Spleen (tissue), 11 donors: ENCODE measurements around the gene TRIM25. TPM values are rescaled to one million over a fixed set of nuclear protein-coding genes. Genes with fewer than 3 reads are reported as not detected.
A peak's percentile ranks its signal among the peaks of the same experiment; 100 is the strongest.

ENCODE experiments used
- DNase-seq: peaks from one replicate; pipeline ENCODE4 v3.0.0-alpha.2; 2020
- H3K27ac ChIP-seq, 8 donors: fragments of 200-600 bp; sonication (generic) in 7 of 8; 1 replicate in 4 of 8; 2 replicates in 4 of 8; pipeline versions ENCODE4 v1.5.0 to v1.8.0; 2016 to 2021; ENCODE audit warnings: inconsistent platforms in 4 of 8, mild to moderate bottlenecking in 4 of 8, moderate library complexity in 1 of 8
- H3K27me3 ChIP-seq, 7 donors: fragments of 200-600 bp; sonication (generic) in 6 of 7; replicated peaks in 1 of 7; 1 replicate in 4 of 7; 2 replicates in 3 of 7; pipeline versions ENCODE4 v1.5.0 to v1.8.0; 2016 to 2021; ENCODE audit warnings: inconsistent platforms in 3 of 7, mild to moderate bottlenecking in 1 of 7
- H3K36me3 ChIP-seq, 6 donors: fragments of 200-600 bp; sonication (generic) in 5 of 6; 1 replicate in 4 of 6; 2 replicates in 2 of 6; pipeline versions ENCODE4 v1.5.0 to v1.8.0; 2016 to 2021; ENCODE audit warnings: inconsistent platforms in 2 of 6
- H3K4me1 ChIP-seq, 6 donors: fragments of 200-600 bp; sonication (generic) in 5 of 6; 1 replicate in 3 of 6; 2 replicates in 3 of 6; pipeline versions ENCODE4 v1.5.0 to v1.8.0; 2016 to 2021; ENCODE audit warnings: inconsistent platforms in 3 of 6
- H3K4me3 ChIP-seq, 8 donors: fragments of 200-600 bp; sonication (generic) in 7 of 8; 1 replicate in 4 of 8; 2 replicates in 4 of 8; pipeline versions ENCODE4 v1.5.0 to v1.8.0; 2016 to 2021; ENCODE audit warnings: inconsistent platforms in 4 of 8, mild to moderate bottlenecking in 4 of 8, moderate library complexity in 2 of 8
- H3K9me3 ChIP-seq, 8 donors: fragments of 200-600 bp; sonication (generic) in 7 of 8; 1 replicate in 4 of 8; 2 replicates in 4 of 8; pipeline versions ENCODE4 v1.5.0 to v1.8.0; 2016 to 2021; ENCODE audit warnings: inconsistent platforms in 4 of 8
- POLR2A ChIP-seq, 3 donors: fragments of 450-650 bp; IDR thresholded peaks; one replicate each; pipeline ENCODE4 v1.5.1; 2017; ENCODE audit warnings: antibody characterized with exemption in 3 of 3, mild to moderate bottlenecking in 1 of 3
- POLR2AphosphoS5 ChIP-seq, 3 donors: sonication (generic); formaldehyde crosslinking; IDR thresholded peaks; one replicate each; pipeline ENCODE4 v1.5.1; 2017; ENCODE audit warnings: antibody characterized with exemption in 3 of 3
- WGBS, 5 donors: extraction: QIAGEN DNeasy Blood & Tissue Kit in 3 of 5; methylation state at CpG; one replicate each; pipeline versions ENCODE4 v1.1.5 to v1.1.7; 2013 to 2018; 5-methylcytosine and 5-hydroxymethylcytosine counted together
- intact Hi-C: fragments of 100-400 bp; cut with DNase I; formaldehyde crosslinking; loops from one replicate; pipeline ENCODE4 v1.15.0; 2023; ENCODE audit warnings: low total_unique reads
- polyA plus RNA-seq, 3 donors: library from polyadenylated mRNA; stranded (reverse); fragments of 200-250 nt; gene quantifications; one replicate each; pipeline ENCODE4 v1.2.1, GENCODE V29; 2013
- total RNA-seq, 7 donors: library from RNA; depleted of rRNA in 3 of 7; stranded (reverse); fragments of >200 nt in 3 of 7; fragmentation: NEBNext Ultra II Directional in 4 of 7; extraction: Animal tissue kit (Norgen Biotek cat#: 25700) in 4 of 7; gene quantifications; one replicate each; pipeline versions ENCODE4 v1.1.0 to v1.2.1, GENCODE V29; 2016 to 2021
- TF ChIP-seq, protein P1 (sequence below), 11 experiments: fragments of 200-600 bp in 7 of 11; fragments of 450-650 bp in 4 of 11; sonication (generic) in 4 of 11; IDR thresholded peaks in 8 of 11; conservative IDR thresholded peaks in 3 of 11; 1 replicate in 7 of 11; 2 replicates in 4 of 11; pipeline versions ENCODE4 v1.4.0 to v1.8.0; 2016 to 2021; ENCODE audit warnings: antibody characterized with exemption in 11 of 11, inconsistent platforms in 4 of 11, mild to moderate bottlenecking in 1 of 11
- donor health status: healthy with polysubstance abuse.
- donor health status: DM: no; HTN: no; CAD: no; lungs with moderate emphysema.
- donor health status: DM: no; HTN: no; CAD: no.
- donor health status: Bipolar disorder and iron deficiency.
- donor health status: healthy.
- donor health status: DM: no; HTN: no; CAD: no.
- donor health status: DM: yes; HTN: yes; CAD: no.

The TRIM25 gene
- total and polyA plus RNA-seq, 10 donors, result 13.8 to 168 (median 122) TPM

- H3K36me3 ChIP-seq, result peaks cover 3 to 100% (median 97%) of the 10 kb centered on the region in 6 donors
- WGBS, 5 donors, result 84 to 87% (median 85%) methylated on average over 14 of the region's 14 CpGs
- H3K4me3 ChIP-seq, result peak overlapping the region in 1 of 8 donors; percentile 28
- TF ChIP-seq POLR2AphosphoS5 (IDR thresholded peaks at IDR 0.05) (peak in 2 of 3 donors; percentile 35 to 42), POLR2A (IDR thresholded peaks at IDR 0.05) (no peak)
- TF ChIP-seq, protein P1, sequence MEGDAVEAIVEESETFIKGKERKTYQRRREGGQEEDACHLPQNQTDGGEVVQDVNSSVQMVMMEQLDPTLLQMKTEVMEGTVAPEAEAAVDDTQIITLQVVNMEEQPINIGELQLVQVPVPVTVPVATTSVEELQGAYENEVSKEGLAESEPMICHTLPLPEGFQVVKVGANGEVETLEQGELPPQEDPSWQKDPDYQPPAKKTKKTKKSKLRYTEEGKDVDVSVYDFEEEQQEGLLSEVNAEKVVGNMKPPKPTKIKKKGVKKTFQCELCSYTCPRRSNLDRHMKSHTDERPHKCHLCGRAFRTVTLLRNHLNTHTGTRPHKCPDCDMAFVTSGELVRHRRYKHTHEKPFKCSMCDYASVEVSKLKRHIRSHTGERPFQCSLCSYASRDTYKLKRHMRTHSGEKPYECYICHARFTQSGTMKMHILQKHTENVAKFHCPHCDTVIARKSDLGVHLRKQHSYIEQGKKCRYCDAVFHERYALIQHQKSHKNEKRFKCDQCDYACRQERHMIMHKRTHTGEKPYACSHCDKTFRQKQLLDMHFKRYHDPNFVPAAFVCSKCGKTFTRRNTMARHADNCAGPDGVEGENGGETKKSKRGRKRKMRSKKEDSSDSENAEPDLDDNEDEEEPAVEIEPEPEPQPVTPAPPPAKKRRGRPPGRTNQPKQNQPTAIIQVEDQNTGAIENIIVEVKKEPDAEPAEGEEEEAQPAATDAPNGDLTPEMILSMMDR (IDR thresholded peaks at IDR 0.05 in 8 of 11, conservative IDR thresholded peaks at IDR 0.05 in 3 of 11), result no peak
- intact Hi-C loops, result no loop called here
- DNase-seq, result no peak
- H3K4me1 ChIP-seq, result peaks cover 0 to 89% (median 47%) of the 10 kb centered on the region in 6 donors
- H3K27ac ChIP-seq, result peak overlapping the region in 4 of 8 donors; percentile 40 to 68 (median 52)
- H3K9me3 ChIP-seq, result no peaks in the 10 kb centered on the region
- no peaks in the 10 kb centered on the region for H3K27me3 ChIP-seq
Observed at GRCh38 chr17:56897646-56898424, 16.0 kb downstream of the TRIM25 start.

- no peak for DNase-seq
- Histone ChIP-seq H3K4me1 (peaks cover 0 to 83% (median 44%) of the 10 kb centered on the region in 6 donors), H3K27ac (peak overlapping the region in 4 of 8 donors; percentile 32 to 68 (median 52)), H3K9me3 (no peaks in the 10 kb centered on the region), H3K4me3 (no peak overlapping the region), H3K27me3 (no peaks in the 10 kb centered on the region), H3K36me3 (peaks cover 3 to 100% (median 97%) of the 10 kb centered on the region in 6 donors)
- intact Hi-C loops, result no loop called here
- TF ChIP-seq POLR2AphosphoS5 (IDR thresholded peaks at IDR 0.05), result no peak
- 74 to 86% (median 76%) methylated on average over 4 of the region's 4 CpGs for WGBS, 5 donors
Observed at GRCh38 chr17:56896968-56897359, 16.9 kb downstream of the TRIM25 start.

- 62 to 74% (median 64%) methylated on average over 3 of the region's 3 CpGs for WGBS, 5 donors
- Histone ChIP-seq H3K27me3 (no peaks in the 10 kb centered on the region), H3K36me3 (peaks cover 3 to 100% (median 97%) of the 10 kb centered on the region in 6 donors), H3K4me1 (peaks cover 0 to 79% (median 44%) of the 10 kb centered on the region in 6 donors), H3K27ac (peak overlapping the region in 3 of 8 donors; percentile 32 to 54 (median 50)), H3K9me3 (no peaks in the 10 kb centered on the region), H3K4me3 (no peak overlapping the region)
- DNase-seq, result no peak
- intact Hi-C loops, result no loop called here
- TF ChIP-seq POLR2AphosphoS5 (IDR thresholded peaks at IDR 0.05) (no peak), POLR2A (IDR thresholded peaks at IDR 0.05) (no peak)
- TF ChIP-seq, protein P1 (IDR thresholded peaks at IDR 0.05 in 8 of 11, conservative IDR thresholded peaks at IDR 0.05 in 3 of 11), result no peak
Observed at GRCh38 chr17:56896217-56896967, 17.5 kb downstream of the TRIM25 start.

DNA sequence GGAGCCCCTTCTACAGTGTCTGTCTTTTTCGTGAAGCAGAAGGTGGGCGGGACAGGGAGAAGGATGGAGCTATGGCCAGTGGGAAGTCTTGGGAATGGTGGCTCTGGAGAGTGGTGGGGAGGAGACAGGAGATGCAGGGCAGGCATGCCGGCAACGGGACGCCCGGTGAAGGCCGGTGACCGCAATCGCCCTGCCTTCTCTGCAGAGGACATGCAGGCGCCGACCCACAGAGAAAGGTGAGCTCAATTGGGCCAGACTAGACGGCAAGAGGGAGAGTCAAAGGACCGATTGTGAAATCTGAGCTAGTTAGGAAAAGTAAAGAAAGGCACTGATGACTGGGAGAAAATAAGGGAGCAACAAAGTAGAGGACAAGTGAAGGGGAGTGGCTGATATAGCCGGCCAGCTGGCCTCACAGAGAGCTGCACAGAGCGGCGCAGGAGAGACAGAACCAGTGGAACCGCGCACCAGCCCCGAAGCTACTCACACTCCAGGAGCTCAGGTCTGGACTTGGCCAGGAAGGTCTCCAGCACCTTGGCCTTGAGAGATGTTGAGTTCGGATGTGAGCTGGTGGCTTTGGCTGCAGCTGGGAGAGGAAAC is 18.9 kb downstream of the TRIM25 start:
- no peak overlapping the region for H3K4me3 ChIP-seq
- no peaks in the 10 kb centered on the region for H3K9me3 ChIP-seq
- 88 to 93% (median 91%) methylated on average over 19 to 20 of the region's 20 CpGs for WGBS, 5 donors
- peaks cover 0 to 100% (median 97%) of the 10 kb centered on the region in 6 donors for H3K36me3 ChIP-seq
- H3K27ac ChIP-seq, result peak overlapping the region in 2 of 8 donors; percentile 21 to 24
- peaks cover 0 to 70% (median 39%) of the 10 kb centered on the region in 6 donors for H3K4me1 ChIP-seq
- H3K27me3 ChIP-seq, result no peaks in the 10 kb centered on the region
- TF ChIP-seq POLR2A (IDR thresholded peaks at IDR 0.05) (no peak), POLR2AphosphoS5 (IDR thresholded peaks at IDR 0.05) (peak in 1 of 3 donors; percentile 52)
- intact Hi-C loops, result no loop called here
- no peak for DNase-seq
